GM18498 (cell line): ENCODE results near the gene PRR19.

ENCODE experiments used
- ATAC-seq: cut with Tn5 transposase; IDR thresholded peaks from one replicate; pipeline ENCODE4 v1.9.1; 2021; ENCODE audit warnings: mild to moderate bottlenecking, moderate library complexity; ENCODE audit not compliant: unreplicated experiment

The PRR19 gene

DNA sequence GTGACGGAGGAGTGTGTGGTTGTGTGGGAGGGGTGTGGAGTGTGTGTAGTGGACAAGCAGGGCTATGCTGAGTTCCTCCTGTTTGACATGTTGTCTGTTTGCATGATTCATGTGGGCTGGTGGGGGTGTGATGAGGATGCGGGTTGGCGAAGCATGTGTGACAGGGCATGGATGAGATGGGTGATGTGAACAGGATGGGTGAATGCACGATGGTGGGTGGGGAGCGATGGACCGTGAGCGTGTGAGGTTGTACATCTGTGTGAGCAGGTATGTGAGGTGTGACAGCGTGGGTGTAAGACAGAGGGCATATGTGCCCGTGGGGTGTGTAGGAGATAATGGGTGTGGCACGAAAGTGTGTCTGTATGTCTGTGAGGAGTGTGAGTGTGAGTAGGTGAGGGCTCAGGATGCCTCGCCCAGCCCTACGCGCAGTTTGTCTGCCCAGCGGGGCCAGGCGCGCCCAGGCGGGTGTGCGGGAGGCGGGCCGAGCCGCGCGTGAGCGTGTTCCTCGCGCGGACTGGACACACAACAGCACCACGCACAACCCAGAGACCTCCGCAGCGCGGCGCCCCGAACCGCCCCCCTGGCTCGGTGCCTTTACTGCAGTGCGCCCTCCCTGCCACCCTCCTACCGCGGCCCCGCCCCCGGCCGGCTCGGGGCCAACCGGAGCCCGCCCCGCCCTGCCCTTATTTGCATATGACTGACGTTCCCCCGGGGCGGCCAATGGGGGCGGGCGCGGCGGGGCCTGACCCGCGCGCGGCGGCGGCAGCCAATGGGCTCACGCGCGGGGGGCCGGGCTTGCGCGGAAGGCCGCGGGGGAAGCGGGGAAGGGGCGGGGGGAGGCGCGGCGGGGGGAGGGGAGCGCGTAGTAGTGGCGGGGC is 18.5 kb upstream of the PRR19 start:
- ATAC-seq, result peak; percentile 45

GRCh38 chr19:42284066-42284501 is 17.8 kb upstream of the PRR19 start:
- ATAC-seq, result peak; percentile 44

GRCh38 chr19:42284591-42285341 is 17.2 kb upstream of the PRR19 start:
- ATAC-seq, result no peak

GRCh38 chr19:42285541-42285941 is 16.4 kb upstream of the PRR19 start:
- no peak for ATAC-seq

DNA sequence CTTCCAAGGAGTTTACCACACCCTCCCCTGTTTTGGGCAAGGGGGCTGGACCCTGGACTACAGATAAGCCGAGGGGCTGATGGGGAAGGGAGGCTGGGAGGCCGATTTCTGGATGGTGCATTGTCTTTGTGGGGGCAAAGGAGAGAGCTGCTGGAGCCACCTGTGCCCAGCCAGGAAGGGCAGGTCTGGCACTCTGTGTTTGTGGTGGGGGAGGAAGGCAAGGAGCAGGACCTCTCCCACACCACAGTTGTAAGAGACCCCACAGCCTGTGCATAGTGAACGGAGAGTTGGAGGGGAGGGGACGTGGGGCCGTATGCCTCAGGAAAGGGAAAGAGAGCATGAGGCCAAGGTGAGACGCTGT is 16.0 kb upstream of the PRR19 start:
- ATAC-seq, result no peak

GRCh38 chr19:42286349-42287016 is 15.4 kb upstream of the PRR19 start:
- no peak for ATAC-seq

- ATAC-seq, result no peak
These were observed 14.7 kb upstream of the PRR19 start for GRCh38 chr19:42287017-42287826.

DNA sequence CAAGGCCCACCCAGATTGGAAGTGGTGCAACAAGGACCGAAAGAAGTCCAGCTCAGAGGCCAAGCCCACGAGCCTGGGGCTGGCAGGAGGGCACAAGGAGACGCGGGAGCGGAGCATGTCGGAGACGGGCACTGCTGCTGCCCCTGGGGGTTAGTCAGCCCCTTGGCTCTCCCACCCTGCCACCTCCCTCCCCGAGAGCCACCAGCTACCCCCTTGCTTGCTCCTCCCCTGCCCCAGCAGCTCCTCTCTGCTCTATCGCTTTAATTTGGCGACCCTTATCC is 14.2 kb upstream of the PRR19 start:
- ATAC-seq, result no peak

DNA sequence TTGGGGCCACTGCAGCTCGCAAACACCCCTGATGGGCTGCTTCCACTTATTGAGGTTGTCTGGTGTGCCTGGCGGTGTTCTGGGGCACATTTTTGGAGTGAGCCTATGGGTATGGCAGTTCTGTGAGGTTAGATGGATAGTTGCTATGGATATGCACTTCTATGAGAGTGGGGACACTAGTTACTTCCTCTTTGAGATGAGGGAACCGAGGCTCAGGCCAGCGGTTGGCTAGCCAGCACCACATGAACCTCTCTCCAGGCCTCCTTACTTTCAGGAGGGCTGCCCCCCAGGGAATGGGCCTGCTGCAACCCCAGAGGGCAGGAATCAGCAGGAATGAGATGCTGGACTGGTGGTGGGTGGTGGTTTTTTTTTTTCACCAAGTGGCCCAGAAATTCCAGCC is 13.5 kb upstream of the PRR19 start:
- ATAC-seq, result no peak

DNA sequence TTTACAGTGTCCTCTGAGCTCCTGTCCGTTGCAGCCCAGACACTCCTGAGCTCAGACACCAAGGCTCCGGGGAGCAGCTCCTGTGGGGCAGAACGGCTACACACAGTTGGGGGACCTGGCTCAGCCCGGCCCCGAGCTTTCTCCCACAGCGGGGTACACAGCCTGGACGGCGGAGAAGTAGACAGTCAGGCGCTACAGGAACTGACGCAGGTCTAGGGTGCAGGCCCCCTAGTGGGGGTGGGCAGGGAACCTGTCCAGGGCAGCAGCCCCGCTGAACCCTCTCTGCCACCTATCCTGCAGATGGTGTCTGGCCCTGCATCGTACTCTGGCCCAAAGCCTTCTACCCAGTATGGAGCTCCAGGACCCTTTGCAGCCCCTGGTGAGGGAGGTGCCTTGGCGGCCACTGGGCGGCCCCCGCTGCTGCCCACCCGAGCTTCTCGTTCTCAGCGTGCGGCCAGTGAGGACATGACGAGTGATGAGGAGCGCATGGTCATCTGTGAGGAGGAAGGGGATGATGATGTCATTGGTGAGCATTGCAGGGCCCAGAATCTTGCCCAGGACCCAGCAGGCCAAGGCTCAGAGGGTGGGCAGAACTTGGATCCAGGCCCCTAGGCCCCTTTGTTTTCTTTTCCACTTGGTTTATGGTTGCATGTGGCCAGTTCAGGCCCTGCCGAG is 12.9 kb upstream of the PRR19 start:
- no peak for ATAC-seq

DNA sequence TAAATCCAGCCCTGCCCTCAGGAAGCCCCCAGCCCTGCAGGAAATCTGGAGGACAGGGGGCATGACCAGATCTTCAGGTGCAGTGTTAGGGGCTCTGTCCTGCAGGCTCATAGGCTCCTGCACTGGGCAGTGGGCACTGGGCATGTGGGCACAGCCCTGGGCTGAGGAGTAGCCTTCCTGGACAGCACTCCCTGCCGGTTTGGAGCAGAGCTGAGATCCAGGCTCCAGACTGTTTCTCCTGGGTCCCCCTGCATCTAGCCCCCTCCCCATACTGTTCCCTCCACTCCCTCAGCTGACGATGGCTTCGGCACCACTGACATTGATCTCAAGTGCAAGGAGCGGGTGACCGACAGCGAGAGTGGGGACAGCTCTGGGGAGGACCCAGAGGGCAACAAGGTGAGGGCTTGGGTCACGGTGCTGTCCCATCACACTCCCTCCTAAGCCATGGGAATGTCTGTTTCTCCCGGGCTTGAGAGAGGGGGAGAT is 12.3 kb upstream of the PRR19 start:
- no peak for ATAC-seq

DNA sequence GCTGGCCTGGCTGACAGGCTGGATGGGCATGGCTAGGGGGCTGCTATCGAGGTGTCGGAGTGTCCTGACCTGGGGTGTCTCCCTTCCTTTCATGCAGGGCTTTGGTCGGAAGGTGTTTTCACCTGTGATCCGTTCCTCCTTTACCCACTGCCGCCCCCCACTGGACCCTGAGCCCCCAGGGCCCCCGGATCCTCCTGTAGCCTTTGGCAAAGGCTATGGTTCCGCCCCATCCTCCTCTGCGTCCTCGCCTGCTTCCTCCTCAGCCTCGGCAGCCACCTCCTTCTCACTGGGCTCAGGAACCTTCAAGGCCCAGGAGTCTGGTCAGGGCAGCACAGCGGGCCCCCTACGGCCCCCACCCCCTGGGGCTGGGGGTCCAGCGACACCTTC is 11.8 kb upstream of the PRR19 start:
- no peak for ATAC-seq

- ATAC-seq, result no peak
These were observed 11.2 kb upstream of the PRR19 start for GRCh38 chr19:42290523-42291434.

DNA sequence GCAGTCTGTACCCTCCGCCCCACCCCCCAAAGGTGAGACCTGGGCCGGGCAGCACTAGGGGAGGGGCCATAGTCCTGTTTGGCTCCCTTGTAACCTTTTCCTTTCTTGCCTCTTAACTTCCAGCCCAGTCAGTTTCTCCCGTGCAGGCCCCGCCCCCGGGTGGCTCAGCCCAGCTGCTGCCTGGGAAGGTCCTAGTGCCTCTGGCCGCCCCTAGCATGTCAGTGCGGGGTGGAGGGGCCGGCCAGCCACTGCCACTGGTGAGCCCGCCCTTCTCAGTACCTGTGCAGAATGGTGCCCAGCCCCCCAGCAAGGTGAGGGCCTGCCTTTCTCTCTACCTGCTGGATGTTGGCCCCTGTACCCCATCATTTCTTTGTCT is 10.5 kb upstream of the PRR19 start:
- no peak for ATAC-seq

DNA sequence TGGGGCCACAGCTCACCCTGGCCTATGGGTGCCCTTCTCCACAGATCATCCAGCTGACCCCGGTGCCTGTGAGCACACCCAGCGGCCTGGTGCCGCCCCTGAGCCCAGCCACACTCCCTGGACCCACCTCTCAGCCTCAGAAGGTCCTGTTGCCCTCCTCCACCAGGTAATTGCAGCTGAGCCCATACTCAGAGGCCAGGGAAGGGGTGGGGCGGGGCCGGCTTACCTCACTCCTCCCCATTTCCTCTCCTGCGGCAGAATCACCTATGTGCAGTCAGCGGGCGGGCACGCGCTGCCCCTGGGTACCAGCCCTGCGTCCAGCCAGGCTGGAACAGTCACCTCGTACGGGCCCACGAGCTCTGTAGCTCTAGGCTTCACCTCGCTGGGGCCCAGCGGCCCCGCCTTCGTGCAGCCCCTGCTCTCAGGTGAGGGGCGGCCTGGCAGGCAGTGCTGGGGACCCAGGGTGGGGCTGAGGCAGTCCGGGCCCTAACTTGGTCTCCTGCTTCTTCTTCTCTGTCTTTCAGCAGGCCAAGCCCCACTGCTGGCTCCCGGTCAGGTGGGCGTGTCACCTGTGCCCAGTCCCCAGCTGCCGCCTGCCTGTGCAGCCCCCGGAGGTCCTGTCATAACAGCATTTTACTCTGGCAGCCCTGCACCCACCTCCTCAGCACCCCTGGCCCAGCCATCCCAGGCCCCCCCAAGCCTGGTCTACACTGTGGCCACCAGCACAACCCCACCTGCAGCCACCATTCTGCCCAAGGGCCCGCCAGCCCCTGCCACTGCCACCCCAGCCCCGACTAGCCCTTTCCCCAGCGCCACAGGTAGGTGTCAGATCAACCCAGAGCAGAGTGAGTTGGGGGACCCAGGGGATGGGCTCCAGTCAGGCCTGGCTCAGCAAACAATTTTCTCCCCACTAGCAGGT is 9.6 kb upstream of the PRR19 start:
- no peak for ATAC-seq

DNA sequence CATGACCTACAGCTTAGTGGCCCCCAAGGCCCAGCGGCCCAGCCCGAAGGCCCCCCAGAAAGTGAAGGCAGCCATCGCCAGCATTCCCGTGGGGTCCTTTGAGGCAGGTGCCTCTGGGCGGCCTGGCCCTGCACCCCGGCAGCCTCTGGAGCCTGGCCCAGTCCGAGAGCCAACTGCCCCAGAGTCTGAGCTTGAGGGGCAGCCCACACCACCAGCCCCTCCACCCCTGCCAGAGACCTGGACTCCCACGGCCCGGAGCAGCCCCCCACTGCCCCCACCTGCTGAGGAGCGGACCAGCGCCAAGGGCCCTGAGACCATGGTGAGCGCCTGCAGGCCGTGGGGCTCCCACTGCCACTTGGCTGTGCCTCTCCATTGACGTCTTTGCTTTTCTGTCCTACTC is 9.0 kb upstream of the PRR19 start:
- no peak for ATAC-seq

GRCh38 chr19:42293540-42293939 is 8.4 kb upstream of the PRR19 start:
- no peak for ATAC-seq

- no peak for ATAC-seq
These were observed 8.0 kb upstream of the PRR19 start for GRCh38 chr19:42293948-42294347.
